Measurements from ENCODE around the gene ATP13A4. TPM values are rescaled to one million over a fixed set of nuclear protein-coding genes. Genes with fewer than 3 reads are reported as not detected.

Gene ATP13A4
- total RNA-seq, 2 donors from 2014 or later, result 7.9 to 14.3 TPM

- H3K36me3 ChIP-seq (replicated peaks in 1 of 2; ENCODE audit: insufficient read depth in 1 of 2, low read depth in 2 of 2), result no peaks in the 10 kb centered on the region
- H3K4me1 ChIP-seq, result no peaks in the 10 kb centered on the region
- ATAC-seq, result no peak
- no peaks in the 10 kb centered on the region for H3K9me3 ChIP-seq
- no peak for DNase-seq
- intact Hi-C loops (cut with DNase I), result no loop called here
- WGBS, 2 donors, result 58 to 72% methylated on average over 4 of the region's 4 CpGs
- no peak overlapping the region for H3K27ac ChIP-seq
- no peaks in the 10 kb centered on the region for H3K27me3 ChIP-seq
- H3K4me3 ChIP-seq, result no peak overlapping the region
- TF ChIP-seq CTCF (IDR thresholded peaks at IDR 0.05) (no peak), POLR2A (IDR thresholded peaks at IDR 0.05) (no peak)
Observed at GRCh38 chr3:193457526-193457925, 97.2 kb downstream of the ATP13A4 start.

- Histone ChIP-seq H3K4me1 (no peaks in the 10 kb centered on the region), H3K27ac (no peak overlapping the region), H3K27me3 (no peaks in the 10 kb centered on the region), H3K36me3 (replicated peaks in 1 of 2; ENCODE audit: insufficient read depth in 1 of 2, low read depth in 2 of 2) (no peaks in the 10 kb centered on the region), H3K9me3 (no peaks in the 10 kb centered on the region), H3K4me3 (no peak overlapping the region)
- no peak for DNase-seq
- TF ChIP-seq POLR2A (IDR thresholded peaks at IDR 0.05) (no peak), CTCF (IDR thresholded peaks at IDR 0.05) (peak in 1 of 7 experiments; percentile 6)
- intact Hi-C loops (cut with DNase I), result no loop called here
- no peak for ATAC-seq
Observed at GRCh38 chr3:193452338-193452737, 102.4 kb downstream of the ATP13A4 start.

- intact Hi-C loops (cut with DNase I), result no loop called here
- 83 to 89% methylated on average over 4 of the region's 4 CpGs for WGBS, 2 donors
- no peaks in the 10 kb centered on the region for H3K27me3 ChIP-seq
- no peaks in the 10 kb centered on the region for H3K36me3 ChIP-seq (replicated peaks in 1 of 2; ENCODE audit: insufficient read depth in 1 of 2, low read depth in 2 of 2)
- no peaks in the 10 kb centered on the region for H3K9me3 ChIP-seq
- no peak overlapping the region for H3K4me3 ChIP-seq
- H3K27ac ChIP-seq, result no peak overlapping the region
- TF ChIP-seq CTCF (IDR thresholded peaks at IDR 0.05) (no peak), POLR2A (IDR thresholded peaks at IDR 0.05) (no peak)
- no peaks in the 10 kb centered on the region for H3K4me1 ChIP-seq
- DNase-seq (no peak), ATAC-seq (no peak)
Observed at GRCh38 chr3:193451902-193452301, 102.8 kb downstream of the ATP13A4 start.

GRCh38 chr3:193446965-193447602 lies 107.6 kb downstream of the ATP13A4 start:
- ATAC-seq (no peak), DNase-seq (no peak)
- Histone ChIP-seq H3K4me1 (no peaks in the 10 kb centered on the region), H3K27ac (no peak overlapping the region), H3K9me3 (no peaks in the 10 kb centered on the region), H3K36me3 (replicated peaks in 1 of 2; ENCODE audit: insufficient read depth in 1 of 2, low read depth in 2 of 2) (no peaks in the 10 kb centered on the region), H3K27me3 (no peaks in the 10 kb centered on the region), H3K4me3 (no peak overlapping the region)
- intact Hi-C loops (cut with DNase I), result no loop called here
- TF ChIP-seq CTCF (IDR thresholded peaks at IDR 0.05), result no peak
- TF ChIP-seq POLR2A (IDR thresholded peaks at IDR 0.05), result no peak
- 59 to 62% methylated on average over 5 of the region's 5 CpGs for WGBS, 2 donors

- 60 to 79% methylated on average over 2 of the region's 2 CpGs for WGBS, 2 donors
- DNase-seq, result no peak
- Histone ChIP-seq H3K4me3 (no peak overlapping the region), H3K27me3 (no peaks in the 10 kb centered on the region), H3K9me3 (no peaks in the 10 kb centered on the region), H3K36me3 (replicated peaks in 1 of 2; ENCODE audit: insufficient read depth in 1 of 2, low read depth in 2 of 2) (no peaks in the 10 kb centered on the region), H3K27ac (no peak overlapping the region), H3K4me1 (no peaks in the 10 kb centered on the region)
- no peak for ATAC-seq
- intact Hi-C loops (cut with DNase I), result no loop called here
- TF ChIP-seq POLR2A (IDR thresholded peaks at IDR 0.05) (no peak), CTCF (IDR thresholded peaks at IDR 0.05) (no peak)
Observed at GRCh38 chr3:193439423-193439822, 115.3 kb downstream of the ATP13A4 start.
